Dermis microvascular lymphatic vessel endothelial cell (primary cell): Measurements from ENCODE around the gene NRP2. TPM values are rescaled to one million over a fixed set of nuclear protein-coding genes. Genes with fewer than 3 reads are reported as not detected.

Source experiments
- DNase-seq, 2 donors: peaks; one replicate each; pipeline versions ENCODE4 v3.0.0 to v3.0.0-alpha.2; 2010; ENCODE audit warnings: low read depth in 2 of 2
- total RNA-seq: library from RNA; depleted of rRNA; stranded (reverse); fragments of >200 nt; gene quantifications from 2 replicates; pipeline ENCODE4 v1.2.1, GENCODE V29; 2014

Gene NRP2, protein sequence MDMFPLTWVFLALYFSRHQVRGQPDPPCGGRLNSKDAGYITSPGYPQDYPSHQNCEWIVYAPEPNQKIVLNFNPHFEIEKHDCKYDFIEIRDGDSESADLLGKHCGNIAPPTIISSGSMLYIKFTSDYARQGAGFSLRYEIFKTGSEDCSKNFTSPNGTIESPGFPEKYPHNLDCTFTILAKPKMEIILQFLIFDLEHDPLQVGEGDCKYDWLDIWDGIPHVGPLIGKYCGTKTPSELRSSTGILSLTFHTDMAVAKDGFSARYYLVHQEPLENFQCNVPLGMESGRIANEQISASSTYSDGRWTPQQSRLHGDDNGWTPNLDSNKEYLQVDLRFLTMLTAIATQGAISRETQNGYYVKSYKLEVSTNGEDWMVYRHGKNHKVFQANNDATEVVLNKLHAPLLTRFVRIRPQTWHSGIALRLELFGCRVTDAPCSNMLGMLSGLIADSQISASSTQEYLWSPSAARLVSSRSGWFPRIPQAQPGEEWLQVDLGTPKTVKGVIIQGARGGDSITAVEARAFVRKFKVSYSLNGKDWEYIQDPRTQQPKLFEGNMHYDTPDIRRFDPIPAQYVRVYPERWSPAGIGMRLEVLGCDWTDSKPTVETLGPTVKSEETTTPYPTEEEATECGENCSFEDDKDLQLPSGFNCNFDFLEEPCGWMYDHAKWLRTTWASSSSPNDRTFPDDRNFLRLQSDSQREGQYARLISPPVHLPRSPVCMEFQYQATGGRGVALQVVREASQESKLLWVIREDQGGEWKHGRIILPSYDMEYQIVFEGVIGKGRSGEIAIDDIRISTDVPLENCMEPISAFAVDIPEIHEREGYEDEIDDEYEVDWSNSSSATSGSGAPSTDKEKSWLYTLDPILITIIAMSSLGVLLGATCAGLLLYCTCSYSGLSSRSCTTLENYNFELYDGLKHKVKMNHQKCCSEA
- 160 and 244 TPM in 2 replicates for total RNA-seq

GRCh38 chr2:205682239-205682970 lies at the start of gene NRP2:
TSS of gene NRP2 (plus strand) at chr2:205682501. CDS start at chr2:205683291, 790 bp downstream.
- peak; percentile 82 to 96 for DNase-seq

DNA sequence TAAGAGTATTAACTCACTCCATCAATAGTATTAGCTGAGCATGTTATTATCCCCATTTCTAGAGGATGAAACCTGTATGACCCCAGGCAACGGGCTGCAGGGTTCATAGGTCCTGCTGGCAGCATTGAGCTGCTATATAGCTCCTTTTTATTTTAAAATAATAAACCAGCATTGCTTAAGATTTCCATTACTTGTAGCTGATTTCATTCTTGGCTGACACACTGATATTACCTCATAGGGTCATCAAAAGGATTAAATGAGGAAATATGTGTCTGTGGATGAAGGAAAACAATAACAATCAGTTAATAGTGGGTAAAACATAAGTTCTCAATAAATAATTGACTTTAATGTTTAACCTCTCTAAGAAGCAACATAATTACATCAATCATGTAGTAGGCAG lies 48.3 kb upstream of the NRP2 start:
- DNase-seq: no peak

- no peak for DNase-seq
Measured at GRCh38 chr2:205636549-205637319, 45.6 kb upstream of the NRP2 start.

GRCh38 chr2:205637320-205637602 lies 45.0 kb upstream of the NRP2 start:
- DNase-seq: no peak

GRCh38 chr2:205637779-205638503 lies 44.4 kb upstream of the NRP2 start:
- peak in 1 of 2 donors; percentile 23 for DNase-seq

- DNase-seq: no peak
Measured at GRCh38 chr2:205640716-205641115, 41.6 kb upstream of the NRP2 start.

- peak; percentile 21 to 34 for DNase-seq
Measured at GRCh38 chr2:205642599-205643356, 39.5 kb upstream of the NRP2 start.

DNA sequence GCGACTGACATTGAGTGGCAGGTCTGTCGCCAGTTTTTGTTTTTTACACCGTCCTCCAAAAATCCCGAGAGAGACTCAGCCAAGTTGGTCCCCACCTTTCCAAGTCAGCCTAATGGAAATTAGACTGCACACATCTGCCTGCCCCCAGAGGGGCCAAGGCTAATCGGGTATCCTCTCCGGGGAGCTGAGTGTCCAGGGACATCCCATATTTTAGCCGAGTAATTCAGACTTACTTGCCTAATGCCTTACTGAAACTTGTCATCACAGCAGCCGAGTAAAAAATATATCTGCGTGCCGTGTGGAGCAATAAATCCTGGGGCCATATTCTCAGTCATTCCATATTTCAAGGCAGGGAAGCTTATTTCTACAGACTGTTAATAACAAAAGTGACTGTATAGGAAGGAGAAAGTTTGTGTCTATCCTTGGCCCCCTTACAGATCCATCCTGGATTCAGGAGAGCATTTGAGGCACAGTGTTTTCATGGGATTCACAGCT lies 38.9 kb upstream of the NRP2 start:
- DNase-seq: no peak

- DNase-seq: no peak
Measured at GRCh38 chr2:205644018-205644417, 38.3 kb upstream of the NRP2 start.

DNA sequence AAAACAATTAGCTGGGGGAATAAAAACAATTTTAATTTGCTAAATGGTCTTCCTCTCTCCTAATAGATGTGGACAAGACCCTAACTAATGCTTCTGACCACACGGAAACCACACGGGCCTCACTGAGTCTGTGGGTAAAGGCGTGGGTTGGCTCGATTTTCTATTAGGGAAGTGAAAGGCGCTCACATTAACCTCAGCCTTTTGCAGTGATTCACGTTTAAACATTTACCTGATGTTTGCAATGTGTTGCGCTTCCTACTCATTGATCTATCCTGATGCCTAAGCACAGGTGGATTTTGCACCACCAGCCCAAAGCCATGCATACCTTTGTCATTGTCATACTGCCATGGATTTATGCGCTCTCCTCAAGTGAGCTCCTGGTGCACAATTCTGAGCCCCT lies 35.6 kb upstream of the NRP2 start:
- DNase-seq: no peak

- peak; percentile 74 to 84 for DNase-seq
Measured at GRCh38 chr2:205650450-205650849, 31.9 kb upstream of the NRP2 start.

- DNase-seq: no peak
Measured at GRCh38 chr2:205650931-205651330, 31.4 kb upstream of the NRP2 start.

- DNase-seq: no peak
Measured at GRCh38 chr2:205651719-205652118, 30.6 kb upstream of the NRP2 start.

GRCh38 chr2:205654878-205655605 lies 27.3 kb upstream of the NRP2 start:
- no peak for DNase-seq

DNA sequence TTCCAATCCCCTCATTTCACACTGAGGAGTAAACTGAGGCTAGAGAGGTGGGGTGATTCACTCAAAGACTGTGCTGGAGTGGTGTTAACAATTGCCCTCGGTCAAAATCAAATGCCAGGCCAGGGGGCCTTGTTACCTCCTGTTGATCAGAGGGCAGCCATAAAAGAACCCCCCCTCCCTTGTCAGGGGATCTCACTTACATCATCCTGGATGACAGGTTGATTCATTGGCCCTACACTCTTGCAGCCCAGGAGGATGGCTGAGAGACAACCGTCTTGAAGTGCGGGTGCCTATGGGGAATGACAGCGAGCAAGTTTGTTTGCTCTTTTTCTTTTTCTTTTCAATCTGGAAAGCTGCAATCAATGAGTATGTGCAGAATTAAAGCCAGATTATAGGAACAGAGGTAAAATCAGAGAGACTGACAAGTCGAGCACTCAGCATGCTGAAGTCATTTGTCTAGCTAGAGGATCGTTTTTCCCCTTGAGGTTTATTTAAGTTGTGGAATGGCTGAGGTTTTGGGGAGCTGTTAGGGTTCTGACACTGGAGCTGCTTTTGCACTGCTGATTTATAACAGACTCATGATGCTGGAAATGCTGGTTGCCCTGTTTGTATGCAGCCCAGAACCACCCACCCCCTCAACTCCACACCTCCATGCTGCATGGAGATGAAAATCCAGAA lies 26.4 kb upstream of the NRP2 start:
- no peak for DNase-seq

DNA sequence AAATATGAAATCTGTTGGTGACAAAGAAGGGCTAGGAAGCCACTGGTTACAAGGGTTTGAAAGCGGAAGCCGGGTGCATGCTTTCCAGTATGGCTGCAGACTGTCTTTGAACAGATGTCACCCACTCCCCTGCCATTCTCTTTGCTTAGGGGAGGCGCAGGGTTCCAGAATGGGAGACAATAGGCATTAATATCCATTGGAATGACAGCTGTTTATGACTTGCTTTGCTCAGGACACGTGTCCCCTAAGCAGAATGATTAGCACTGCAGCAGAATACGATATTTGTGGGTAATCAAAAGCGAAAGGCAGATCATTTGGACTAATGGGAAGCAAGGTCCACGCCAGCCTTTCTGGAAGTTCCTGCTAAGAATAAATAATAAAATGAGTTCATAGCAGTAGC lies 25.8 kb upstream of the NRP2 start:
- no peak for DNase-seq

- DNase-seq: no peak
Measured at GRCh38 chr2:205656941-205657340, 25.4 kb upstream of the NRP2 start.

DNA sequence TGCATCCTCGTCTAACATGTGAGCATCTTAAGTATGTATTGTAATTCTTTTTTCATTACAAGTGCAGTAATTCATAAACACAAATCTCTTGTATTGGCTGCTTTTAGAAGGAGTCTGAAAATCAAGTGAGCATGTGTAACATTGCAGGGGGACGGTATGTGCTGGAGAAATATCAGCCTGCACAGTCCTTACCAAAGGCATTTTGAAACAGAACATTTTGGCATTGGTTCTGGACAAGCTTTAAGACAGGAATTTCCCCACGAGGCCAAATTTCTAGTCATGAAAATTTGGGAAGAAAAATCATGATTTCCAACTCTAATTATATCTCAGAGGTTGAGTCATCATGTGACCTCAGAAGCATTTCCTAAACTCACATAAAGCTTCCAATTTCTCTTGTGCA lies 24.7 kb upstream of the NRP2 start:
- no peak for DNase-seq
